Left lung (tissue), 10 donors: ENCODE results near the gene MRPL19. TPM values are rescaled to one million over a fixed set of nuclear protein-coding genes. Genes with fewer than 3 reads are reported as not detected.
"Not testable (repeated sequence)": the region's sequence is repeated elsewhere in the genome, so short reads cannot be mapped to it uniquely, and the experiment has no call there.

Experiments
- ATAC-seq: fragments of 200-7000 bp; cut with Tn5 transposase; one replicate; pipeline ENCODE4 v1.9.1; 2020; ENCODE audit warnings: moderate library complexity
- DNase-seq, 4 donors: peaks; one replicate each; pipeline ENCODE4 v3.0.0-alpha.2; 2013 to 2020
- H3K27ac ChIP-seq, 2 donors: fragments of 200-600 bp; sonication (generic) in 1 of 2; one replicate each; pipeline versions ENCODE4 v1.5.0 to v1.8.0; 2020 to 2021
- H3K27me3 ChIP-seq, 2 donors: fragments of 200-600 bp; sonication (generic) in 1 of 2; one replicate each; pipeline versions ENCODE4 v1.5.0 to v1.8.0; 2020 to 2021
- H3K36me3 ChIP-seq, 2 donors: fragments of 200-600 bp; sonication (generic) in 1 of 2; one replicate each; pipeline versions ENCODE4 v1.5.0 to v1.8.0; 2020 to 2021
- H3K4me1 ChIP-seq, 2 donors: fragments of 200-600 bp; one replicate each; pipeline ENCODE4 v1.8.0; 2021
- H3K4me3 ChIP-seq, 2 donors: fragments of 200-600 bp; sonication (generic) in 1 of 2; one replicate each; pipeline versions ENCODE4 v1.5.0 to v1.8.0; 2020 to 2021; ENCODE audit warnings: mild to moderate bottlenecking in 1 of 2
- H3K9me3 ChIP-seq, 2 donors: fragments of 200-600 bp; sonication (generic) in 1 of 2; one replicate each; pipeline versions ENCODE4 v1.5.0 to v1.8.0; 2020 to 2021
- CTCF ChIP-seq, 2 donors: fragments of 200-600 bp; sonication (generic) in 1 of 2; IDR thresholded peaks; one replicate each; pipeline versions ENCODE4 v1.5.0 to v1.8.0; 2021; ENCODE audit warnings: antibody characterized with exemption in 2 of 2
- intact Hi-C, 2 donors: fragments of 100-400 bp; cut with DNase I; formaldehyde crosslinking; loops; one replicate each; pipeline versions ENCODE4 v1.11.2 to v1.14.2; 2022
- polyA plus RNA-seq, 6 donors: library from polyadenylated mRNA; unstranded; fragments of 120-200 nt; gene quantifications; one replicate each; pipeline ENCODE4 v1.2.1, GENCODE V29; 2013; ENCODE audit not compliant: insufficient read length in 6 of 6
- total RNA-seq, 2 donors: library from RNA; stranded (reverse); fragmentation: NEBNext Ultra II Directional; extraction: Animal tissue kit (Norgen Biotek cat#: 25700); gene quantifications; one replicate each; pipeline ENCODE4 v1.2.1, GENCODE V29; 2021
- donor health status: DM: no; HTN: yes; CAD: no.
- donor health status: DM: no; HTN: no; CAD: no.

The MRPL19 gene
- total and polyA plus RNA-seq, 8 donors = 45.9 to 57.6 (median 52.4) TPM

- H3K9me3 ChIP-seq = no peaks in the 10 kb centered on the region
- H3K36me3 ChIP-seq = peaks cover 0 to 10% of the 10 kb centered on the region in 2 donors
- no peak for ATAC-seq
- no peaks in the 10 kb centered on the region for H3K27me3 ChIP-seq
- no peak for DNase-seq
- H3K27ac ChIP-seq = peak overlapping the region; percentile 87 to 93
- peak overlapping the region; percentile 65 to 78 for H3K4me3 ChIP-seq
- peaks cover 0 to 24% of the 10 kb centered on the region in 2 donors for H3K4me1 ChIP-seq
- TF ChIP-seq CTCF (IDR thresholded peaks at IDR 0.05) = no peak
- intact Hi-C loops = no loop called here
Measured at GRCh38 chr2:75710220-75710576, 63.6 kb downstream of the MRPL19 start.

GRCh38 chr2:75710577-75711253 is 64.1 kb downstream of the MRPL19 start, which contains the start of gene GCFC2:
TSS of gene GCFC2 (minus strand) at chr2:75710915. CDS start at chr2:75710855, 60 bp downstream.
- ATAC-seq = peak; percentile 99

GRCh38 chr2:75711590-75711989 is 65.0 kb downstream of the MRPL19 start:
- ATAC-seq, intact Hi-C loops, H3K36me3 ChIP-seq, H3K9me3 ChIP-seq, H3K4me3 ChIP-seq, H3K27me3 ChIP-seq: not testable (repeated sequence)
- peaks cover 0 to 20% of the 10 kb centered on the region in 2 donors for H3K4me1 ChIP-seq
- peak in 1 of 4 donors; percentile 78 for DNase-seq
- H3K27ac ChIP-seq = peak overlapping the region in 1 of 2 donors; percentile 93

More at GRCh38 chr2:75710577-75711253, 64.1 kb downstream of the MRPL19 start, which contains the start of gene GCFC2:
- peak; percentile 86 to 95 (median 92) for DNase-seq
- peak within 1 kb of the TSS; percentile 87 to 93 for H3K27ac ChIP-seq
- intact Hi-C loops = no loop called here
- H3K36me3 ChIP-seq = peaks cover 0 to 5% of the 10 kb centered on the region in 2 donors
- peak; percentile 16 to 26 for TF ChIP-seq CTCF (IDR thresholded peaks at IDR 0.05)
- H3K27me3 ChIP-seq = no peaks in the 10 kb centered on the region
- no peaks in the 10 kb centered on the region for H3K9me3 ChIP-seq
- peaks cover 0 to 23% of the 10 kb centered on the region in 2 donors for H3K4me1 ChIP-seq
- H3K4me3 ChIP-seq = peak within 1 kb of the TSS; percentile 65 to 78

GRCh38 chr2:75716406-75716805 is 69.8 kb downstream of the MRPL19 start:
- ATAC-seq (no peak), DNase-seq (no peak)
- no peaks in the 10 kb centered on the region for H3K36me3 ChIP-seq
- no peak overlapping the region for H3K4me3 ChIP-seq
- intact Hi-C loops = no loop called here
- H3K4me1 ChIP-seq = peaks cover 0 to 2% of the 10 kb centered on the region in 2 donors
- H3K9me3 ChIP-seq = no peaks in the 10 kb centered on the region
- H3K27ac ChIP-seq = no peak overlapping the region
- TF ChIP-seq CTCF (IDR thresholded peaks at IDR 0.05) = no peak
- no peaks in the 10 kb centered on the region for H3K27me3 ChIP-seq

GRCh38 chr2:75719616-75720015 is 73.0 kb downstream of the MRPL19 start:
- Histone ChIP-seq H3K4me1 (no peaks in the 10 kb centered on the region), H3K4me3 (no peak overlapping the region), H3K27me3 (peaks cover 0 to 7% of the 10 kb centered on the region in 2 donors), H3K27ac (no peak overlapping the region), H3K36me3 (no peaks in the 10 kb centered on the region), H3K9me3 (no peaks in the 10 kb centered on the region)
- ATAC-seq = no peak
- intact Hi-C loops = no loop called here
- TF ChIP-seq CTCF (IDR thresholded peaks at IDR 0.05) = no peak
- no peak for DNase-seq
